DND-41 (cell line): ENCODE results near the gene DHRS3.

Source experiments
- ATAC-seq: fragments of 200-7000 bp; cut with Tn5 transposase; 3 replicates; pipeline ENCODE4 v1.9.1; 2021; ENCODE audit warnings: low read depth; ENCODE audit not compliant: insufficient read depth
- DNase-seq: peaks from one replicate; pipeline ENCODE4 v3.0.0-alpha.2; 2020
- H2AFZ ChIP-seq: 2 replicates; pipeline ENCODE4 v1.6.0; 2012; ENCODE audit warnings: low read depth, low read length
- H3K27ac ChIP-seq: 2 replicates; pipeline ENCODE4 v1.5.1; 2012; ENCODE audit warnings: low read length, inconsistent platforms
- H3K27me3 ChIP-seq: fragments of 200-600 bp; sonication (generic); 2 replicates; pipeline ENCODE4 v1.6.0; 2012; ENCODE audit warnings: low read length, mild to moderate bottlenecking, inconsistent platforms; ENCODE audit not compliant: insufficient read depth, poor library complexity
- H3K36me3 ChIP-seq: 2 replicates; pipeline ENCODE4 v1.5.1; 2012; ENCODE audit warnings: low read length, inconsistent platforms; ENCODE audit not compliant: insufficient read depth
- H3K4me1 ChIP-seq: 2 replicates; pipeline ENCODE4 v1.5.1; 2012; ENCODE audit warnings: mild to moderate bottlenecking, low read length; ENCODE audit not compliant: insufficient read depth
- H3K4me2 ChIP-seq: 2 replicates; pipeline ENCODE4 v1.6.0; 2012; ENCODE audit warnings: mild to moderate bottlenecking, moderate library complexity, low read length, inconsistent platforms; ENCODE audit not compliant: insufficient read depth
- H3K4me3 ChIP-seq, 2 experiments: fragments of 200-600 bp in 1 of 2; shearing (Covaris generic) in 1 of 2; 2 replicates each; pipeline ENCODE4 v1.5.1; 2012 to 2016; ENCODE audit warnings: inconsistent platforms in 2 of 2, low read length in 2 of 2, mild to moderate bottlenecking in 2 of 2, low read depth in 1 of 2, moderate library complexity in 1 of 2
- H3K79me2 ChIP-seq: 2 replicates; pipeline ENCODE4 v1.6.0; 2012; ENCODE audit warnings: low read length, inconsistent platforms; ENCODE audit not compliant: insufficient read depth
- H3K9ac ChIP-seq: 2 replicates; pipeline ENCODE4 v1.6.0; 2012; ENCODE audit warnings: low read depth, mild to moderate bottlenecking, inconsistent platforms, low read length, moderate library complexity
- H3K9me3 ChIP-seq: 2 replicates; pipeline ENCODE4 v1.5.1; 2012; ENCODE audit warnings: low read length, moderate library complexity, mild to moderate bottlenecking, inconsistent platforms; ENCODE audit not compliant: insufficient read depth, severe bottlenecking
- H4K20me1 ChIP-seq: 2 replicates; pipeline ENCODE4 v1.6.0; 2012; ENCODE audit warnings: low read length; ENCODE audit not compliant: insufficient read depth
- CTCF ChIP-seq: IDR thresholded peaks from 2 replicates; pipeline ENCODE4 v1.5.1; 2012; ENCODE audit warnings: borderline replicate concordance, low read length, moderate library complexity, mild to moderate bottlenecking; ENCODE audit not compliant: poor library complexity, severe bottlenecking; ENCODE audit errors: extremely low read depth
- EZH2 ChIP-seq: IDR thresholded peaks from 3 replicates; pipeline ENCODE4 v1.6.1; 2012; ENCODE audit warnings: borderline replicate concordance, low read depth, mild to moderate bottlenecking, moderate library complexity, low read length, inconsistent platforms; ENCODE audit not compliant: severe bottlenecking

DHRS3 gene

GRCh38 chr1:12546771-12547585 is 71.0 kb downstream of the DHRS3 start:
- TF ChIP-seq EZH2 = no peak
- TF ChIP-seq CTCF = no peak
- Histone ChIP-seq H3K27ac (no peak overlapping the region), H3K36me3 (no peaks in the 10 kb centered on the region), H3K79me2 (no peaks in the 10 kb centered on the region), H3K9me3 (no peaks in the 10 kb centered on the region), H3K27me3 (no peaks in the 10 kb centered on the region), H3K4me1 (no peaks in the 10 kb centered on the region), H3K4me2 (no peak overlapping the region), H4K20me1 (no peaks in the 10 kb centered on the region), H3K9ac (no peak overlapping the region), H2AFZ (no peak overlapping the region), H3K4me3 (no peak overlapping the region)
- ATAC-seq (no peak), DNase-seq (no peak)

GRCh38 chr1:12544992-12545391 is 73.0 kb downstream of the DHRS3 start:
- ATAC-seq = no peak
- no peak overlapping the region for H2AFZ ChIP-seq
- no peaks in the 10 kb centered on the region for H3K4me1 ChIP-seq
- H3K79me2 ChIP-seq = no peaks in the 10 kb centered on the region
- H3K9ac ChIP-seq = no peak overlapping the region
- no peak overlapping the region for H3K4me2 ChIP-seq
- H3K36me3 ChIP-seq = no peaks in the 10 kb centered on the region
- H4K20me1 ChIP-seq = no peaks in the 10 kb centered on the region
- no peak for DNase-seq
- TF ChIP-seq EZH2 = no peak
- TF ChIP-seq CTCF = no peak
- H3K4me3 ChIP-seq = no peak overlapping the region
- H3K9me3 ChIP-seq = no peaks in the 10 kb centered on the region
- H3K27me3 ChIP-seq = no peaks in the 10 kb centered on the region
- no peak overlapping the region for H3K27ac ChIP-seq

- Histone ChIP-seq H3K4me3 (no peak overlapping the region), H3K9me3 (no peaks in the 10 kb centered on the region), H2AFZ (no peak overlapping the region), H3K27ac (no peak overlapping the region), H3K27me3 (no peaks in the 10 kb centered on the region), H3K4me1 (no peaks in the 10 kb centered on the region), H4K20me1 (no peaks in the 10 kb centered on the region), H3K79me2 (no peaks in the 10 kb centered on the region), H3K9ac (no peak overlapping the region), H3K36me3 (no peaks in the 10 kb centered on the region), H3K4me2 (no peak overlapping the region)
- TF ChIP-seq EZH2 (no peak), CTCF (no peak)
- DNase-seq (no peak), ATAC-seq (no peak)
Observed at GRCh38 chr1:12544357-12544756, 73.7 kb downstream of the DHRS3 start.
